ENCODE measurements around the gene ZNF490. TPM values are rescaled to one million over a fixed set of nuclear protein-coding genes. Genes with fewer than 3 reads are reported as not detected.

The ZNF490 gene
- total RNA-seq (10 to 100 TPM in 1 of 7 donors, 1 to 10 TPM in 6; 5.3 to 12.5 (median 7.2) TPM), polyA plus RNA-seq (1 to 10 TPM in 1 of 2 donors, under 1 TPM in 1; 0.98 to 3.7 TPM)
- long read RNA-seq, donor 1, partial matches to known transcripts: 0 of 4 reads
- long read RNA-seq, donor 1, other reads (novel, unspliced or antisense): 4 of 4 reads
- long read RNA-seq, donor 2, full-length matches to known transcripts: 1 of 1 reads
- long read RNA-seq, donor 2, partial matches to known transcripts: 0 of 1 reads
- long read RNA-seq, donor 2, other reads (novel, unspliced or antisense): 0 of 1 reads
- long read RNA-seq, donor 3, full-length matches to known transcripts: 7 of 13 reads
- long read RNA-seq, donor 3, partial matches to known transcripts: 0 of 13 reads
- long read RNA-seq, donor 3, other reads (novel, unspliced or antisense): 6 of 13 reads

DNA sequence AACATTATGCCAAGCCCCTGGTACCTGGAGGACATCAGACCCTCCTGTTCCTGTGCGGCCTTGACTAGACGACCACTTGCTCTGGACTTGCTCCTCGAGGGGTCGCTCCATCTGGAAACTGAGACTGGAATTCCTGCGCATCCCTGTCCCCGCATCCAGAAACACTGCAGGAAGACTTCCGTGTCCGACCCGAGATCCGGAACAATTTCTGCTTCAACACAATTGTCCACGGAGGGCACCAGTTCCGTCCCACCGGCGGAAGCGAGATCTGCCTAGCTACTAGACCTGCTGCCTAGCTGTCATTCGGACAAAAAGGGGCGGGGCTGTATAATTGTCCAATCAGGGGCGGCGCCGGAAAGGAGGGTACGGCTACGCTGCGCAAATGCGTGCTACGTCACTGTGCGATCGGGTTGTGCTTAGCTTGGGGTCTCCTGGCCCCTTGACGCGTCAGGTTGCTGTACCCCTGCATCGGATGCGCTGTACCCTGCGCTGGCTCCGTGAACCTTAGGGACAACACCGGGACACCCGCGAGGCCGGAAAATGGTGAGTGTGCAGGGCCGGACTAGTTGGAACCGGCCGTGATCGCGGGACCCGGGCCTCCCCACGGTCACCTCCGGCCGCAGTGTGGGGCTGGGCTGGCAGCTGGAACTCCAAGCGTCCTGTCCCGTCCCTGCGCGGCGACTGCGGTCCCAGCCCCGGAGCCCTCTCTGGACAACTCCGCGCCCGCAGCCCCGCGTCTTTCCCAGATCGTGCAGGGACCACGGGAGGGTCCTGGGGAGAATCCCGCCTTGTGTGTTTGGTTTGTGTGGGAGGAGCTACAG is at the start of gene ZNF490, which contains the start of gene ZNF791:
TSS of gene ZNF490 (minus strand) at position 274 of the 821 bp plus-strand sequence. CDS start at position 141, 133 bp downstream.
TSS of gene ZNF791 (plus strand) at position 381 of the 821 bp plus-strand sequence. CDS start at position 541, 160 bp downstream.
- TF ChIP-seq CTCF (IDR thresholded peaks at IDR 0.05) (peak in 1 of 3 donors; percentile 15), POLR2A (IDR thresholded peaks at IDR 0.05) (peak; percentile 97), EP300 (IDR thresholded peaks at IDR 0.05) (no peak)
- WGBS, 3 donors: 0 to 1% (median 0%) methylated on average over 56 to 61 of the region's 61 CpGs
- intact Hi-C loops (cut with DNase I): no loop called here
- Histone ChIP-seq H3K27me3 (no peaks in the 10 kb centered on the region), H3K4me3 (peak within 1 kb of the TSS; percentile 99), H3K9me3 (no peaks in the 10 kb centered on the region), H3K4me1 (ENCODE audit: insufficient read depth) (peaks cover 4% of the 10 kb centered on the region), H3K27ac (peak within 1 kb of the TSS; percentile 96), H3K36me3 (no peaks in the 10 kb centered on the region)
- peak; percentile 97 to 99 (median 98) for DNase-seq

DNA sequence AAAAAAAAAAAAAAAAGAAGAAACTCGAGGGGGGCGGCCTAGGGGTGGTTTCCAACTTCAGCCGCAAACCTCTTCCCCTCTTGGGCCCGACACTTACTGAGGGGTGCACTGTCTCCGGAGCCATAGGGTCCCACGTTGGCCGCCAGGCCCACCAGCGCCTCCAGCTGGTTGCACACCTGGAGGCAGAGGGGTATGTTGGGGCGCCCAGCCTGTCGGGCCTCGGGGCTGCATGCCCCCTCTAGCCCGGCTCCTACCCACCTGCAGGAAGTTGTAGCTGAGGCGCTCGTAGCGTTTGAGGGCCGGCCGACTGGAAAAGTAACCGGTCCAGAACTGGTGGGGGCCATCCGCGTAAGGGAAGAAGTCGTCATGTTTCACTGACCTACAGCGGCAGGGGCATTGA is 47.4 kb upstream of the ZNF490 start:
- Histone ChIP-seq H3K9me3 (no peaks in the 10 kb centered on the region), H3K27ac (no peak overlapping the region), H3K27me3 (no peaks in the 10 kb centered on the region), H3K36me3 (no peaks in the 10 kb centered on the region), H3K4me1 (ENCODE audit: insufficient read depth) (no peaks in the 10 kb centered on the region), H3K4me3 (no peak overlapping the region)
- DNase-seq: no peak
- no peak for TF ChIP-seq CTCF (IDR thresholded peaks at IDR 0.05)
- TF ChIP-seq EP300 (IDR thresholded peaks at IDR 0.05): no peak
- no peak for TF ChIP-seq POLR2A (IDR thresholded peaks at IDR 0.05)
- WGBS, 3 donors: 94 to 95% (median 94%) methylated on average over 21 to 22 of the region's 22 CpGs
- intact Hi-C loops (cut with DNase I): no loop called here

DNA sequence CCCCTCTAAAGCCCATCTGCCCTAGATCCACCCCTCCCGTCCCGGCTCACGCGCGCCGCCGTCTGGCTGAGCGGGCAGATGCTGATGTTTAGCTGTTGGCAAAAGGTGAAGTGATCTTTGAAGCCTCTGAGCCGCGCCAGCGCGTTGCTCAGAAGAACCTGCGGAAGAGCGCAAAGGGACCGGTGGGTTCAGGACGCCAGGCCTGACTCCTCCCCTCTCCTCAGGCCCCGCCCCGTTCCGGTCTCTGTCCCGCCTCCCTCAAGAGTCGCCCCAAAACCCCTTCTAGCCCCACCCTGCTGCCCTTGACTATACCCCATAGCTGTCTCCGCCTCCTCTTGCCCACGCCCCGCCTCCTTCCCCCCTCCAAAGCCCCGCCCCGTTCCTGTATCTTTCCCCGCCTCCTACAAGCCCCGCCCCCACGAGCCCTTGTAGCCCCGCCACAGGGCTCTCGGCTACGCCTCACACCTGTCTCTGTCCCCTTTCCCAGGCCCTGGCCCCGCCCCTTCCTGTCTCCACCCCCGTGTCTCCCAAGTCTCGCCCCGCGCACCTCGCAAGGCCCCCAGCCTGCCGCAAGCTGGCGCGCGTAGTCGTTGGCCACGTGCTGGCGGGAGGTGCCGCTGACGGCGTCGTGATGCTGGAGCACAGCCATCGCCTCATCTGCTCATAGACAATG is 46.4 kb upstream of the ZNF490 start:
- no peak for DNase-seq
- no peaks in the 10 kb centered on the region for H3K27me3 ChIP-seq
- H3K9me3 ChIP-seq: no peaks in the 10 kb centered on the region
- no peak for TF ChIP-seq EP300 (IDR thresholded peaks at IDR 0.05)
- no peak for TF ChIP-seq POLR2A (IDR thresholded peaks at IDR 0.05)
- TF ChIP-seq CTCF (IDR thresholded peaks at IDR 0.05): no peak
- no peak overlapping the region for H3K27ac ChIP-seq
- H3K4me3 ChIP-seq: no peak overlapping the region
- H3K4me1 ChIP-seq (ENCODE audit: insufficient read depth): no peaks in the 10 kb centered on the region
- no peaks in the 10 kb centered on the region for H3K36me3 ChIP-seq
- WGBS, 3 donors: 54 to 64% (median 57%) methylated on average over 50 of the region's 50 CpGs
- intact Hi-C loops (cut with DNase I): no loop called here

GRCh38 chr19:12655546-12655945 is 44.9 kb upstream of the ZNF490 start:
- Histone ChIP-seq H3K27me3 (no peaks in the 10 kb centered on the region), H3K36me3 (no peaks in the 10 kb centered on the region), H3K9me3 (no peaks in the 10 kb centered on the region), H3K4me1 (ENCODE audit: insufficient read depth) (no peaks in the 10 kb centered on the region), H3K27ac (no peak overlapping the region), H3K4me3 (no peak overlapping the region)
- WGBS, 3 donors: 88 to 96% (median 93%) methylated on average over 8 of the region's 8 CpGs
- DNase-seq: no peak
- TF ChIP-seq EP300 (IDR thresholded peaks at IDR 0.05): no peak
- TF ChIP-seq POLR2A (IDR thresholded peaks at IDR 0.05): no peak
- intact Hi-C loops (cut with DNase I): no loop called here

Measured in ovary (tissue), 10 donors.